Activated naive CD4-positive, alpha-beta T cell treated with anti-CD3 and anti-CD28 coated beads for 36 hours (primary cell): ENCODE data around the gene ATRNL1. TPM values are rescaled to one million over a fixed set of nuclear protein-coding genes. Genes with fewer than 3 reads are reported as not detected.

Source experiments
- CTCF ChIA-PET: fragments of 350-600 bp; sonication (Branson Sonifier 250); formaldehyde crosslinking; loops from one replicate; lab custom pipeline; 2021; ENCODE audit warnings: antibody characterized with exemption; lab: Charles Lee
- DNase-seq: peaks from one replicate; pipeline ENCODE4 v3.0.0-alpha.2; 2020
- H3K27ac Mint-ChIP-seq: one replicate; pipeline ENCODE4 v1.8.0; 2021; ENCODE audit warnings: mild to moderate bottlenecking, mixed read lengths
- H3K27me3 Mint-ChIP-seq: one replicate; pipeline ENCODE4 v1.8.0; 2021; ENCODE audit warnings: low read depth, mixed read lengths
- H3K36me3 Mint-ChIP-seq: one replicate; pipeline ENCODE4 v1.8.0; 2021; ENCODE audit warnings: low read depth, mixed read lengths
- H3K4me1 Mint-ChIP-seq: one replicate; pipeline ENCODE4 v1.8.0; 2021; ENCODE audit warnings: low read depth, mixed read lengths
- H3K4me3 Mint-ChIP-seq: one replicate; pipeline ENCODE4 v1.8.0; 2021; ENCODE audit warnings: mild to moderate bottlenecking, moderate library complexity, mixed read lengths
- H3K9me3 Mint-ChIP-seq: one replicate; pipeline ENCODE4 v1.8.0; 2021; ENCODE audit warnings: mixed read lengths
- intact Hi-C: fragments of 100-400 bp; cut with micrococcal nuclease; formaldehyde crosslinking; loops from one replicate; pipeline ENCODE4 v1.15.1; 2023
- total RNA-seq, 2 experiments: library from RNA; stranded (reverse); gene quantifications; one replicate each; pipeline ENCODE4 v1.2.3, GENCODE V29; 2021

ATRNL1 gene
- total RNA-seq, 2 experiments from 2014 or later = not detected

DNA sequence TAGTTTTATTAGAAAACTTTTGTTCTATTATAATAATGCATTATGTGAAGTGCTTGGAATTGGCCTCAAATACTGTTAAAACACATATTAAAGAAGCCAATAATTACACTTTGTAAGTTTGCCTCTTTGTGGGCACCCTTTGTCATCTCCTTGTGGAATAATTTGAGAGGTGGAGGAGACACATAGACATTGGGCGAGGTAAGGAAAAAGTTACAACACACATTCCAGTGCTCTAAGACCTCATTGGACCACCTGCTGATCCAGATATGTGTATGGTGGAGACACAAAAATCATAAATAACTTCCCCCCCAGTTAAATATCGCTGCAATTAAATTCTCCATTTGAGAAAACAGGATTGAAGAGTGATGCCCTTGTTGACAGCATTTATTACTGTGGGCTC lies 668.0 kb downstream of the ATRNL1 start:
- Mint-ChIP-seq H3K36me3 (no peaks in the 10 kb centered on the region), H3K4me1 (no peaks in the 10 kb centered on the region), H3K4me3 (no peak overlapping the region), H3K27ac (no peak overlapping the region), H3K9me3 (peaks cover 10% of the 10 kb centered on the region), H3K27me3 (no peaks in the 10 kb centered on the region)
- CTCF ChIA-PET = no interaction called here
- DNase-seq = no peak
- intact Hi-C loops = no loop called here

DNA sequence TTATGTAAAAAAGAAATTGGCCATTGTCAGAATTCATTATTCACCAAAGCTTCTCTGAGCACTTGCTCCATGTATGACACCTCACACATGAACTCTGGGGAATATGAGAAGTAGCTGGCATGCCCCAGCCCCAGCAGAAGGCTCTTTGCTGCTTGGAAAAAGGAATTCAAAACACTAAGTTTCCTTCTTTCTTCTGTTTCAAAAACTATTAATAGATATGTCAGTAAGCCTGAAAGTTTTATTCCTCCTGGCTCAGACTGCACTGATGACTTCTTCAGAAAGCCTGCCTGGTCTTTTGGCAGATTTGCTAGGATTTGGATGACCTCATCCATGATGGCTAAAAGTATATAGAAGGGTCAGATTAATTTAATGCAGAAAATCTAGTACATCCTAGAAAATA lies 668.9 kb downstream of the ATRNL1 start:
- Mint-ChIP-seq H3K36me3 (no peaks in the 10 kb centered on the region), H3K4me3 (no peak overlapping the region), H3K4me1 (no peaks in the 10 kb centered on the region), H3K27ac (no peak overlapping the region), H3K27me3 (no peaks in the 10 kb centered on the region), H3K9me3 (peaks cover 7% of the 10 kb centered on the region)
- CTCF ChIA-PET = no interaction called here
- no peak for DNase-seq
- intact Hi-C loops = no loop called here

DNA sequence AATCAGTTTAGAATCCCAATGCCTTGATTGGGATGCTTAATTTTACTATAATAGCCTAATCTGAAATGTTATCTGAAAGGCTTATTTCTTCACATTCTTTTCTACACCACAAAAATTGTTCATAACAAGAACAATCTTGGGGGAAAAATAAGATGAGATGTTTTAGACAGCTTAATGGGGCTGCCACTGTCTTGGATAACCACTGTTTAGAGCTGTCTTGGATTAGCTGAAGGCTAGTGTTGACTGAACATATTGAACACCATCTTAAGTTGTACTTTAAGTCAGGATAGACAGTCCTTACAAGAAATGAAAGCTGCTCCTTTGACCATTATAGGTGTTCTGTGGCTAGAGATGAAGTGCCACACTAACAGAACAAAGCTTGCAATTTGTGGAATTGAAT lies 678.6 kb downstream of the ATRNL1 start:
- intact Hi-C loops = no loop called here
- DNase-seq = no peak
- H3K9me3 Mint-ChIP-seq = peaks cover 3% of the 10 kb centered on the region
- no peaks in the 10 kb centered on the region for H3K4me1 Mint-ChIP-seq
- H3K36me3 Mint-ChIP-seq = no peaks in the 10 kb centered on the region
- no peak overlapping the region for H3K4me3 Mint-ChIP-seq
- CTCF ChIA-PET = interaction anchor here (0.6 kb wide), 1 partner anchor 50 kb away, joined by 4 read pairs; no protein-coding TSS in a partner anchor
- no peaks in the 10 kb centered on the region for H3K27me3 Mint-ChIP-seq
- no peak overlapping the region for H3K27ac Mint-ChIP-seq

DNA sequence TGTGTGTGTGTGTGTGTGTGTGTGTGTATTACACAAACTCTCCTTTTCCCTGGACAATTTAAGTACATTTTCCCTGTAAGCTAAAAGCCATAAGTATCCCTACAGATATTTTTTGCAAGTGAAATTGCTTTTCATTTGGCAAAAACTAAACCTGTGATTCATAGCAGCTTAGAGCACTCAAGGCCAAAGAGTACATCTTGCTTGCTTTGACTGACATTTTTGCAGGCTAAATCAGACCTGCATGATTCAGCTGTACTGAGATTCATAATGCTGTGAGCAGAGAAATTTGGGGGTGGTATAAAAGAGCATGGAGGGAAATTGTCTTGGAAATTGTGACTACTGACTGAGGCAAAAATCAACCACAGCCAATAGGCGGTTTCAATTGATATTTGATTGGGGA lies 679.4 kb downstream of the ATRNL1 start:
- no peak for DNase-seq
- CTCF ChIA-PET = no interaction called here
- Mint-ChIP-seq H3K27ac (no peak overlapping the region), H3K9me3 (no peaks in the 10 kb centered on the region), H3K4me3 (no peak overlapping the region), H3K4me1 (no peaks in the 10 kb centered on the region), H3K27me3 (no peaks in the 10 kb centered on the region), H3K36me3 (no peaks in the 10 kb centered on the region)
- intact Hi-C loops = no loop called here

DNA sequence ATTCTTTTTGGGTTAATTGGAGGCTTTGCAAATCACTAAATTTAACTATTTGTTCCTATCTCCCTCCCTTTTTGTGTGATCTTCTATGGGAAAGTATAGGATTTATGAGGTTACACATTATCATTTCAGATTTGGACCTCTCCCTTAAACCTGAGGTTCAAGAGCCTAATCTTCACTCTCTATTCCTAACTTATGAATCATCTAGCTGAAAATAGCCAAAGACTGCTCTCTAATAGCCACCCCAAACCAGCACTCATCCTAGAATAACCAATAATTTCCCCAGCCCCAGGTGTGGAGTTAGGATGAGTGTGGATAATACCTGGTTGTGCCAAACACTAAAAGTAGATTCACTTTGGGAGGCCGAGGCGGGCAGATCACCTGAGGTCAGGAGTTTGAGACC lies 680.7 kb downstream of the ATRNL1 start:
- H3K27ac Mint-ChIP-seq = no peak overlapping the region

GRCh38 chr10:115774721-115775120 lies 681.6 kb downstream of the ATRNL1 start:
- no peak overlapping the region for H3K4me3 Mint-ChIP-seq
- CTCF ChIA-PET = no interaction called here
- no peak for DNase-seq
- no peaks in the 10 kb centered on the region for H3K27me3 Mint-ChIP-seq
- intact Hi-C loops = no loop called here
- no peaks in the 10 kb centered on the region for H3K36me3 Mint-ChIP-seq
- H3K27ac Mint-ChIP-seq = no peak overlapping the region
- no peaks in the 10 kb centered on the region for H3K4me1 Mint-ChIP-seq
- no peaks in the 10 kb centered on the region for H3K9me3 Mint-ChIP-seq

More for the DNA sequence above, 680.7 kb downstream of the ATRNL1 start:
- intact Hi-C loops = no loop called here
- H3K4me3 Mint-ChIP-seq = no peak overlapping the region
- H3K9me3 Mint-ChIP-seq = no peaks in the 10 kb centered on the region
- no peaks in the 10 kb centered on the region for H3K27me3 Mint-ChIP-seq
- CTCF ChIA-PET = no interaction called here
- H3K4me1 Mint-ChIP-seq = no peaks in the 10 kb centered on the region
- no peaks in the 10 kb centered on the region for H3K36me3 Mint-ChIP-seq
- DNase-seq = no peak

- DNase-seq = no peak
- Mint-ChIP-seq H3K36me3 (no peaks in the 10 kb centered on the region), H3K9me3 (no peaks in the 10 kb centered on the region), H3K27ac (peak overlapping the region; percentile 27), H3K4me1 (no peaks in the 10 kb centered on the region), H3K4me3 (no peak overlapping the region), H3K27me3 (no peaks in the 10 kb centered on the region)
- intact Hi-C loops = no loop called here
- CTCF ChIA-PET = no interaction called here
These were observed 684.5 kb downstream of the ATRNL1 start for GRCh38 chr10:115777646-115778045.

DNA sequence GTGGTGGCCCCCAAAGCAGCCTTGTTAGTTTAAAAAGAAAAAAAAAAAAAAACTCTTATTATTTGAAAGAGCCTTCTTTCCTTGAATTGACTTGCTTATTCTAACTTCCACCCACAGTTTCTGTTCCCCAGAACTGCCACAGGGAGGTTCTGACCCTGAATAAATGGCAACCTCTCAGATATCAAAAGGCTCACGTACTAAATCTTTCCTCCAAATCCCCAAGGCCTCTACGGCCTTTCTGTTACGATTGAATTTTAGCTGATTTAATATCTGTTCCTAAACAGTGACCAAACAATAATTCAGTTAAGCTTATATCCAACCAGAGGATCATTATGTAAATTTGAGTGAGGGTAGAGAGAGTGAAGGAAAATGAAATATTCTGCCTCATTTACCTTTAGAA lies 697.1 kb downstream of the ATRNL1 start:
- no peak overlapping the region for H3K4me3 Mint-ChIP-seq

GRCh38 chr10:115795964-115796363 lies 702.8 kb downstream of the ATRNL1 start:
- H3K27ac Mint-ChIP-seq = no peak overlapping the region
- no peaks in the 10 kb centered on the region for H3K4me1 Mint-ChIP-seq
- no peak for DNase-seq
- H3K4me3 Mint-ChIP-seq = no peak overlapping the region
- no peaks in the 10 kb centered on the region for H3K36me3 Mint-ChIP-seq
- H3K27me3 Mint-ChIP-seq = no peaks in the 10 kb centered on the region
- CTCF ChIA-PET = interaction anchor here (0.5 kb wide), 1 partner anchor 591 kb away, joined by 3 read pairs; no protein-coding TSS in a partner anchor
- H3K9me3 Mint-ChIP-seq = peaks cover 1% of the 10 kb centered on the region
- intact Hi-C loops = loop anchor here (5.0 kb wide), 2 partner anchors 491 to 591 kb away; no protein-coding TSS in a partner anchor

More for the DNA sequence above, 697.1 kb downstream of the ATRNL1 start:
- Mint-ChIP-seq H3K27me3 (no peaks in the 10 kb centered on the region), H3K27ac (no peak overlapping the region), H3K4me1 (no peaks in the 10 kb centered on the region), H3K36me3 (no peaks in the 10 kb centered on the region), H3K9me3 (peaks cover 3% of the 10 kb centered on the region)
- CTCF ChIA-PET = interaction anchor here (0.9 kb wide), 1 partner anchor 9 kb away, joined by 3 read pairs; no protein-coding TSS in a partner anchor
- intact Hi-C loops = no loop called here
- no peak for DNase-seq

DNA sequence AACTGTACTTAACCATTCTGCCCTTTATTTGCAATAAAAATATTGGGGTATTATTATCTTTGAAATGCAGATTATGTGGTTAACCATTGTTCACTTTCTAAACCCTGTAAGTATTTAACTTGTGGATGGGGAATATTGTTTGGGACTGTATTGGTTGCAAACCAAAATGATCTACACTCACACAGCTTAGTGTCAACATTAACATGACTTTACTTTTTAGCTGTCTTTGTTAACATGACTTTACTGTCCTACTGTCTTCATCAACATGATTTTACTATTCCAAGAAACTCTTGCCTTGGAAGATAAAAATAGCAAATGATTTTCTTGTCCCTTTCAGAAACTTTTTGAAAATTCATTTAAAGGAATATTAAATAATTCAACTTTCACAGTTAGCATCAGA lies 708.3 kb downstream of the ATRNL1 start:
- Mint-ChIP-seq H3K4me1 (no peaks in the 10 kb centered on the region), H3K27me3 (no peaks in the 10 kb centered on the region), H3K4me3 (no peak overlapping the region), H3K27ac (no peak overlapping the region), H3K36me3 (no peaks in the 10 kb centered on the region), H3K9me3 (no peaks in the 10 kb centered on the region)
- CTCF ChIA-PET = interaction anchor here (1.2 kb wide), 1 partner anchor 10 kb away, joined by 4 read pairs; no protein-coding TSS in a partner anchor
- no peak for DNase-seq
- intact Hi-C loops = no loop called here

DNA sequence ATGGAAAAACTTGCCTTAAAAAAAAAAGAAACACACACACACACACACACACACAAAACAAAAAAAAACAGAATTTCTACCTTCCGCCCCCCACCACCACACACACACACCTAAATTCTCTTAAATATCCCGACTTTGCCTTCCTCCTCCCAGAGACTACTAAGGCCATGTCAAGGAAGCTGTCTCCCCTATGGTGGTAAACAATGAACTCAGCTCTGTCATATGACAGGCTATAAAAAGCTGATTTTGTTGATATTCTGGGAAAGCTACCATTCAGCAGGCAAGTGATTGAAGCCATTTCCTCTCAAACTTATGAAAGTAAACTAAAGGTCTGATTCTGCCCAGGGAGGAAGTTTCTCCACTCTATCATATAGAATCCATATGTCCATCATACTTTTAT lies 708.8 kb downstream of the ATRNL1 start:
- intact Hi-C loops = no loop called here
- no peak for DNase-seq
- Mint-ChIP-seq H3K9me3 (no peaks in the 10 kb centered on the region), H3K4me1 (no peaks in the 10 kb centered on the region), H3K27ac (no peak overlapping the region), H3K4me3 (no peak overlapping the region), H3K27me3 (no peaks in the 10 kb centered on the region), H3K36me3 (no peaks in the 10 kb centered on the region)
- CTCF ChIA-PET = interaction anchor here (1.2 kb wide), 1 partner anchor 11 kb away, joined by 4 read pairs; no protein-coding TSS in a partner anchor

DNA sequence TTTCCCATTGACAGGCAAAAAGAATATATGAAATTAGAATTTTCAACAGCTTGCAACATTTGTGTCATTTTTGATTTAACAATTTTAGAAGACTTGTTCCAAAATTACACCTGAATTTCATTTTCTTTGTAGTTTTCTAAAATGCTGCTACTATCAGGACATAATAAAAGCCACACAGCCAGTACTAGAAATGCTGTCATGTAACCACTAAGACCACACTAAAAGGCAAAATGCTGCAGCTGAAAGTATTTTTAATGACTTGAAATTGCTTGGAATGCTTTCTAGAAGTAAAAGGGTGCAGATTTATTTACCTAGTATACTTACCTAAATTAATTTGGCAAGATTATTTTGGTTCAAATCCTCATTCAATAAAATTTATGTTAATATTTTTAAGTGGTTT lies 709.7 kb downstream of the ATRNL1 start:
- no peaks in the 10 kb centered on the region for H3K4me1 Mint-ChIP-seq
- intact Hi-C loops = no loop called here
- H3K4me3 Mint-ChIP-seq = no peak overlapping the region
- no peaks in the 10 kb centered on the region for H3K9me3 Mint-ChIP-seq
- no peak for DNase-seq
- H3K27ac Mint-ChIP-seq = no peak overlapping the region
- no peaks in the 10 kb centered on the region for H3K27me3 Mint-ChIP-seq
- H3K36me3 Mint-ChIP-seq = no peaks in the 10 kb centered on the region
- CTCF ChIA-PET = no interaction called here

- H3K27ac Mint-ChIP-seq = no peak overlapping the region
- CTCF ChIA-PET = no interaction called here
These were observed 721.4 kb downstream of the ATRNL1 start for GRCh38 chr10:115814542-115814941.

More at GRCh38 chr10:115814542-115814941, 721.4 kb downstream of the ATRNL1 start:
- Mint-ChIP-seq H3K4me3 (no peak overlapping the region), H3K27me3 (no peaks in the 10 kb centered on the region), H3K9me3 (no peaks in the 10 kb centered on the region), H3K4me1 (no peaks in the 10 kb centered on the region), H3K36me3 (no peaks in the 10 kb centered on the region)
- DNase-seq = no peak
- intact Hi-C loops = no loop called here
